Neural cell (in vitro differentiated cells): Measurements from ENCODE around the gene OLIG2. TPM values are rescaled to one million over a fixed set of nuclear protein-coding genes. Genes with fewer than 3 reads are reported as not detected.

Experiments used
- H2AFZ ChIP-seq: fragments of 200-600, 300-800 bp; sonication (generic), shearing (Covaris generic); 2 replicates; pipeline ENCODE4 v1.6.0; 2014; ENCODE audit warnings: low read depth, mild to moderate bottlenecking, antibody characterized with exemption, low read length, moderate library complexity
- H3F3A ChIP-seq: fragments of 200-600 bp; shearing (Covaris generic); 2 replicates; pipeline ENCODE4 v1.6.1; 2016; ENCODE audit warnings: mild to moderate bottlenecking, moderate library complexity, mixed read lengths, antibody characterized with exemption, low read length; ENCODE audit not compliant: insufficient read depth, poor library complexity, severe bottlenecking
- H3K27ac ChIP-seq: fragments of 200-600, 300-800 bp; sonication (generic), shearing (Covaris generic); 2 replicates; pipeline ENCODE4 v1.5.1; 2014; ENCODE audit warnings: mild to moderate bottlenecking, low read length, moderate library complexity
- H3K27me3 ChIP-seq: fragments of 300-800, 200-600 bp; sonication (generic), shearing (Covaris generic); 2 replicates; pipeline ENCODE4 v1.6.0; 2014; ENCODE audit warnings: mild to moderate bottlenecking, low read depth, low read length, moderate library complexity; ENCODE audit not compliant: insufficient read depth
- H3K36me3 ChIP-seq: fragments of 300-800, 200-600 bp; sonication (generic), shearing (Covaris generic); 2 replicates; pipeline ENCODE4 v1.5.1; 2014; ENCODE audit warnings: mild to moderate bottlenecking, antibody characterized with exemption, low read length, moderate library complexity; ENCODE audit not compliant: insufficient read depth
- H3K4me2 ChIP-seq: fragments of 300-800, 200-600 bp; sonication (generic), shearing (Covaris generic); 2 replicates; pipeline ENCODE4 v1.6.0; 2014; ENCODE audit warnings: mild to moderate bottlenecking, low read length
- H3K4me3 ChIP-seq: fragments of 300-800, 200-600 bp; sonication (generic), shearing (Covaris generic); 2 replicates; pipeline ENCODE4 v1.5.1; 2014; ENCODE audit warnings: mild to moderate bottlenecking, low read length, moderate library complexity
- H3K79me2 ChIP-seq: fragments of 200-600 bp; shearing (Covaris generic); replicated peaks from 2 replicates; pipeline ENCODE4 v1.6.0; 2014; ENCODE audit warnings: mild to moderate bottlenecking, low read length, moderate library complexity; ENCODE audit not compliant: insufficient read depth
- H3K9ac ChIP-seq: fragments of 300-800, 200-600 bp; sonication (generic), shearing (Covaris generic); 2 replicates; pipeline ENCODE4 v1.6.1; 2016; ENCODE audit warnings: mild to moderate bottlenecking, low read length, mixed read lengths
- H3K9me2 ChIP-seq: fragments of 200-600 bp; shearing (Covaris generic); 2 replicates; pipeline ENCODE4 v1.6.1; 2016; ENCODE audit warnings: mild to moderate bottlenecking, low read length, mixed read lengths; ENCODE audit not compliant: insufficient read depth
- H3K9me3 ChIP-seq: fragments of 200-600, 300-800 bp; sonication (generic), shearing (Covaris generic); 2 replicates; pipeline ENCODE4 v1.6.1; 2016; ENCODE audit warnings: mild to moderate bottlenecking, mixed run types, low read length, moderate library complexity, mixed read lengths
- H4K20me1 ChIP-seq: fragments of 200-600 bp; shearing (Covaris generic); 2 replicates; pipeline ENCODE4 v1.6.1; 2016; ENCODE audit warnings: mild to moderate bottlenecking, mixed run types; ENCODE audit not compliant: insufficient read depth
- CTCF ChIP-seq: fragments of 450-650 bp; IDR thresholded peaks from 2 replicates; pipeline ENCODE4 v1.5.1; 2014; ENCODE audit warnings: antibody characterized with exemption, mild to moderate bottlenecking, moderate library complexity; ENCODE audit not compliant: poor library complexity, severe bottlenecking
- EP300 ChIP-seq: fragments of 450-650 bp; conservative IDR thresholded peaks from 2 replicates; pipeline ENCODE4 v1.6.1; 2014; ENCODE audit warnings: antibody characterized with exemption, mild to moderate bottlenecking, moderate library complexity; ENCODE audit not compliant: poor library complexity, severe bottlenecking
- EZH2 ChIP-seq: fragments of 200-600, 300-800 bp; shearing (Covaris generic), sonication (generic); IDR thresholded peaks from 2 replicates; pipeline ENCODE4 v1.6.1; 2014; ENCODE audit warnings: antibody characterized with exemption, low read length, borderline replicate concordance, mild to moderate bottlenecking; ENCODE audit not compliant: insufficient read depth, poor library complexity, severe bottlenecking
- MXI1 ChIP-seq: fragments of 450-650 bp; conservative IDR thresholded peaks from 2 replicates; pipeline ENCODE4 v1.6.1; 2014; ENCODE audit warnings: antibody characterized with exemption, mild to moderate bottlenecking; ENCODE audit not compliant: poor library complexity, severe bottlenecking
- POLR2AphosphoS5 ChIP-seq: IDR thresholded peaks from 2 replicates; pipeline ENCODE4 v1.6.1; 2012
- RAD21 ChIP-seq: fragments of 450-650 bp; conservative IDR thresholded peaks from 2 replicates; pipeline ENCODE4 v1.6.1; 2014; ENCODE audit warnings: antibody characterized with exemption, mild to moderate bottlenecking, moderate library complexity
- SMC3 ChIP-seq: fragments of 450-650 bp; conservative IDR thresholded peaks from 2 replicates; pipeline ENCODE4 v1.6.1; 2014; ENCODE audit warnings: antibody characterized with exemption, mild to moderate bottlenecking, moderate library complexity; ENCODE audit not compliant: poor library complexity
- TAF1 ChIP-seq: IDR thresholded peaks from 2 replicates; pipeline ENCODE4 v1.6.1; 2012; ENCODE audit warnings: low read depth
- polyA plus RNA-seq: library from polyadenylated mRNA; depleted of rRNA; stranded (reverse); fragments of >200 nt; gene quantifications from 2 replicates; pipeline ENCODE4 v1.2.3, GENCODE V29; 2014
- TF ChIP-seq, protein P1 (sequence below): IDR thresholded peaks from 2 replicates; pipeline ENCODE4 v1.6.1; 2012; ENCODE audit warnings: borderline replicate concordance

The OLIG2 gene
- polyA plus RNA-seq, 1 donor from 2014 or later: 0.90 TPM

GRCh38 chr21:33046455-33046854 is 20.7 kb downstream of the OLIG2 start:
- Histone ChIP-seq H3K79me2 (no peaks in the 10 kb centered on the region), H3K9me3 (no peaks in the 10 kb centered on the region), H4K20me1 (no peaks in the 10 kb centered on the region), H3K27me3 (peaks cover 3% of the 10 kb centered on the region), H3K27ac (no peak overlapping the region), H3F3A (no peaks in the 10 kb centered on the region), H2AFZ (no peak overlapping the region), H3K4me2 (no peak overlapping the region), H3K9me2 (no peaks in the 10 kb centered on the region), H3K36me3 (no peaks in the 10 kb centered on the region), H3K4me3 (no peak overlapping the region), H3K9ac (no peak overlapping the region)
- TF ChIP-seq, protein P1, sequence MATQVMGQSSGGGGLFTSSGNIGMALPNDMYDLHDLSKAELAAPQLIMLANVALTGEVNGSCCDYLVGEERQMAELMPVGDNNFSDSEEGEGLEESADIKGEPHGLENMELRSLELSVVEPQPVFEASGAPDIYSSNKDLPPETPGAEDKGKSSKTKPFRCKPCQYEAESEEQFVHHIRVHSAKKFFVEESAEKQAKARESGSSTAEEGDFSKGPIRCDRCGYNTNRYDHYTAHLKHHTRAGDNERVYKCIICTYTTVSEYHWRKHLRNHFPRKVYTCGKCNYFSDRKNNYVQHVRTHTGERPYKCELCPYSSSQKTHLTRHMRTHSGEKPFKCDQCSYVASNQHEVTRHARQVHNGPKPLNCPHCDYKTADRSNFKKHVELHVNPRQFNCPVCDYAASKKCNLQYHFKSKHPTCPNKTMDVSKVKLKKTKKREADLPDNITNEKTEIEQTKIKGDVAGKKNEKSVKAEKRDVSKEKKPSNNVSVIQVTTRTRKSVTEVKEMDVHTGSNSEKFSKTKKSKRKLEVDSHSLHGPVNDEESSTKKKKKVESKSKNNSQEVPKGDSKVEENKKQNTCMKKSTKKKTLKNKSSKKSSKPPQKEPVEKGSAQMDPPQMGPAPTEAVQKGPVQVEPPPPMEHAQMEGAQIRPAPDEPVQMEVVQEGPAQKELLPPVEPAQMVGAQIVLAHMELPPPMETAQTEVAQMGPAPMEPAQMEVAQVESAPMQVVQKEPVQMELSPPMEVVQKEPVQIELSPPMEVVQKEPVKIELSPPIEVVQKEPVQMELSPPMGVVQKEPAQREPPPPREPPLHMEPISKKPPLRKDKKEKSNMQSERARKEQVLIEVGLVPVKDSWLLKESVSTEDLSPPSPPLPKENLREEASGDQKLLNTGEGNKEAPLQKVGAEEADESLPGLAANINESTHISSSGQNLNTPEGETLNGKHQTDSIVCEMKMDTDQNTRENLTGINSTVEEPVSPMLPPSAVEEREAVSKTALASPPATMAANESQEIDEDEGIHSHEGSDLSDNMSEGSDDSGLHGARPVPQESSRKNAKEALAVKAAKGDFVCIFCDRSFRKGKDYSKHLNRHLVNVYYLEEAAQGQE: no peak

DNA sequence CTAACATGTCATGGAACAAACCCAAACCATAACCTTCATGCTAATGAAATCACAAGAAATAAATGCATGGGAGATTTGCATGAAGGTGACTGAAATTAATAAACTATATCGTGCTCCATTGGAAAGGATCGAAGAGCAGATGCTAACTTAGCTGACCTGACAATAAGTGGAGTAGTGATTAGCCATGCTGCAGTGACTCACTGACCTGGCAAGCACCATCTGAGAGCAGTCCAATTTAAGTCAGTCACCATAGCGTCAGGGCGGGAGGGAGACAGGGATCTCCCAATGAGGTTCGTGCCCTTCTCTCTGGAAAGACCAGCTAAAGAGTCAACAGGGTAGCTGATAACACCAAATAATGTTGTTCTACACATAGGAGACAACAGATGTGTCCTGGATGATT is 21.5 kb downstream of the OLIG2 start:
- Histone ChIP-seq H3K27me3 (peaks cover 3% of the 10 kb centered on the region), H3K9ac (no peak overlapping the region), H3K4me2 (no peak overlapping the region), H3K27ac (no peak overlapping the region), H3K79me2 (no peaks in the 10 kb centered on the region), H3K36me3 (no peaks in the 10 kb centered on the region), H3K4me3 (no peak overlapping the region), H4K20me1 (no peaks in the 10 kb centered on the region), H3K9me3 (no peaks in the 10 kb centered on the region), H3F3A (no peaks in the 10 kb centered on the region), H2AFZ (no peak overlapping the region), H3K9me2 (no peaks in the 10 kb centered on the region)
- TF ChIP-seq EZH2: no peak
- no peak for TF ChIP-seq POLR2AphosphoS5
- TF ChIP-seq, protein P1: no peak
- TF ChIP-seq RAD21: no peak
- TF ChIP-seq TAF1: no peak
- no peak for TF ChIP-seq CTCF
- TF ChIP-seq SMC3: no peak
- TF ChIP-seq EP300: no peak
- TF ChIP-seq MXI1: no peak
